CD4-positive, alpha-beta T cell treated with Interleukin-4 for 4 hours (primary cell): ENCODE measurements around the gene RXYLT1.
"Not testable (repeated sequence)": the region's sequence is repeated elsewhere in the genome, so short reads cannot be mapped to it uniquely, and the experiment has no call there.

Experiments
- DNase-seq: peaks from one replicate; pipeline ENCODE4 v3.0.0-alpha.2; 2020

Gene RXYLT1

GRCh38 chr12:63805704-63806672 is 26.3 kb downstream of the RXYLT1 start:
- DNase-seq: no peak

- DNase-seq: no peak
Observed at GRCh38 chr12:63808631-63809030, 28.9 kb downstream of the RXYLT1 start.

- no peak for DNase-seq
Observed at GRCh38 chr12:63809566-63809965, 29.9 kb downstream of the RXYLT1 start.

- DNase-seq: no peak
Observed at GRCh38 chr12:63811334-63811733, 31.6 kb downstream of the RXYLT1 start.

- DNase-seq: no peak
Observed at GRCh38 chr12:63811755-63812154, 32.0 kb downstream of the RXYLT1 start.

GRCh38 chr12:63814146-63814772 is 34.5 kb downstream of the RXYLT1 start:
- DNase-seq: no peak

GRCh38 chr12:63815482-63815852 is 35.8 kb downstream of the RXYLT1 start:
- DNase-seq: no peak

DNA sequence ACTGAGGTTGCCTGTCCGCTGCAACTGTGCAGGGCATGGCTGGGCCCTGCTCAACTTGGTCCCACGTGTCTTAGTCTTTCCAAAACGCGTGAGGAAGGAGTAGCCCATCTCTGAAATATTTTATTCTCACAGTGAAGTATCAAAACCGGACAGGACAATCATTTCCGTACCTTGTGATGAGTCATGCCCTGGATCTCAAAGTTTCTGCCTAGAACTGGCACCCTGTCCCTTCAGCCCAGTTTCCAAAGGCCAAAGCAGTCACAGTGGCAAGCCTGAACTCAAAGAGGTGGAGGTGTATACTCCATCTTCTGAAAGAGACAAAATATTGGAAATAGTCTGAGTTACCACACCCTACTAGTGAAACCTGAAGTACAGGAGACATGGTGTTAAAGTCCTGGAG is 36.3 kb downstream of the RXYLT1 start:
- DNase-seq: no peak

DNA sequence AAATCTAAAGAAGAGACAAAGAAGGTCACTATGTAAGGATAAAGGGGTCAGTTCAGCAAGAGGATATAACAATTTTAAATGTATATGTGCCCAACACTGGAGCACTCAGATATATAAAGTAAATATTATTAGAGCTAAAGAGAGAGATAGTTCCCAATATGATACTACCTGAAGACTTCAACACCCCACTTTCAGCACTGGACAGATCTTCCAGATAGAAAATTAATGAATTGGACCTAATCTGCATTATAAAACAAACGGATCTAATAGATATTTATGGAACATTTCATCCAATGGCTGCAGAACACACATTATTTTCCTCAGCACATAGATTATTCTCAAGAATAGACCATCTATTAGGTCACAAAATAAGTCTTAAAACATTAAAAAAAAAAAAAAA is 40.7 kb downstream of the RXYLT1 start:
- DNase-seq: no peak

DNA sequence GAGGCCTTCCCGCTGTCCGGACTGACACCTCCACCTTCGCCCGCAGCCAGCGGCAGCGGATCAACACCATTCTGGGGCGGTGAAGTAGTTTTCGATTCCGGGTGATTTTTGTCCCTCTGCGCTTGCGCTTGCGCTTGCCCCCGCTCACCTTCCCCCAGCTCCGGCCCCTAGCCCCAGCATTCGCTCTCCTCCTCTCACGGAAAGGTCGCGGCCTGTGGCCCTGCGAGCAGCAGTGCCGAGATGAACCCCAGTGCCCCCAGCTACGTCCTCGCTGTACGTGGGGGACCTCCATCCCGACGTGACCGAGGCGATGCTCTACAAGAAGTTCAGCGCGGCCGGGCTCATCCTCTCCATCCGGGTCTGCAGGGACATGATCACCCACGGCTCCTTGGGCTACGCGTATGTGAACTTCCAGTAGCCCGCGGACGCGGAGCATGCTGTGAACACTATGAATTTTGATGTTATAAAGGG is 42.1 kb downstream of the RXYLT1 start:
- no peak for DNase-seq

GRCh38 chr12:63822352-63822751 is 42.6 kb downstream of the RXYLT1 start:
- no peak for DNase-seq

DNA sequence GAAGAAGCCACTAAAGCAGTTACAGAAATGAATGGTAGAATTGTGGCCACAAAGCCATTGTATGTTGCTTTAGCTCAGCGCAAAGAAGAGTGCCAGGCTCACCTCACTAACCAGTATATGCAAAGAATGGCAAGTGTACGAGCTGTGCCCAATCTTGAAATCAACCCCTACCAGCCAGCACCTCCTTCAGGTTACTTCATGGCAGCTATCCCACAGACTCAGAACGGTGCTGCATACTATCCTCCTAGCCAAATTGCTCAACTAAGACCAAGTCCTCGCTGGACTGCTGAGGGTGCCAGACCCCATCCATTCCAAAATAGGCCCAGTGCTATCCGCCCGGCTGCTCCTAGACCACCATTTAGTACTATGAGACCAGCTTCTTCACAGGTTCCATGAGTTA is 43.3 kb downstream of the RXYLT1 start:
- no peak for DNase-seq

GRCh38 chr12:63826006-63826585 is 46.4 kb downstream of the RXYLT1 start:
- peak; percentile 31 for DNase-seq

DNA sequence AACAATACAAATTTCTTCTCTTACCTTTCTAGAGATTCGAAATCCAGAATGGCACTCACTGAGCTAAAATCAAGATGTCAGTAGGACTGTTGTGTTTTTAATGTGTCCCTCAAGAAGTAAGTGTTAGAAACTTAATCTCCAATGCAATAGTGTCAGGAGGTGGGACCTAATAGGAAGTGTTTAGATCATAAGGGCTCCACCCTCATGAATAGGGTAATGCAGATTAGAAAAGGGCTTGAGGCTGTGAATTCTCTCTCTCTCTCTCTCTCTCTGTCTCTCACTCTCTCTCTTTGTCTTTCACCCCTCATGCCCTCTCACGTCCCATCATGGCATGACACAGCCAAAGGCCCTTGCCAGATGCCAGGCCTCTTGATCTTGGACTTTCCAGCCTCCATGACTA is 49.2 kb downstream of the RXYLT1 start:
- no peak for DNase-seq

- DNase-seq: no peak
Observed at GRCh38 chr12:63836046-63836445, 56.3 kb downstream of the RXYLT1 start.

GRCh38 chr12:63836936-63837335 is 57.2 kb downstream of the RXYLT1 start:
- DNase-seq: no peak

DNA sequence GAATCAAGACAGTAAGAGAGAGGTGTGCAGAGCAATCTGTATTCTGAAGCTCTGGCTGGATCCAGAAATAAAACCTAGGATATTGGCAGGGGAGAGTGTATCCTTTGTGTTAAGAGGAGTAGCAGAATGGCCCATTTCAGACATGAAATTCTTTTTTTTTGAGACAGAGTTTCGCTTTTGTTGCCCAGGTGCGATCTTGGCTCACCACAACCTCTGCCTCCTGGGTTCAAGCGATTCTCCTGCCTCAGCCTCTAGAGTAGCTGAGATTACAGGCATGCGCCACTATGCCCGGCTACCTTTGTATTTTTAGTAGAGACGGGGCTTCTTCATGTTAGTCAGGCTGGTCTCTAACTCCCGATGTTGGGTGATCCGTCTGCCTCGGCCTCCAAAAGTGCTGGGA is 58.7 kb downstream of the RXYLT1 start:
- no peak for DNase-seq

- DNase-seq: no peak
Observed at GRCh38 chr12:63841011-63841410, 61.3 kb downstream of the RXYLT1 start.

DNA sequence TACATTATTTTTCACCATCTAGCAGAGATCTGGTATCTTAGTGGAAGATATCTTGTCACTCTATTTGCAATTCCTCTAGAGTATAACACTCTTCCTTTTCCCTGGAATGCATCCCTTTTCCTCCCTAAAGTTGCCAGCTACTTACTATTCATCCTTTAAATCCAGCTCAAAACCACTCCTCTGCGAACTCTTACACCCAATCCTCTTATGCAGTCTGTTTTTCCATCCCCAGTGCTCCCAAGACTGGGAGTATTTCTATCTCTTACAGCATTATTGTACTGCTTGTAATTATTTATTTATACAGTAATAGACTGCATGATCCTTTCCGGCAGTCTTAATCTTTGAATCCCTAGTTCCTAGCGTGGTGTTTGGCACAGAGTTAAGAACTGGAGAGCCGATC is 61.9 kb downstream of the RXYLT1 start:
- DNase-seq: no peak

GRCh38 chr12:63842750-63843149 is 63.0 kb downstream of the RXYLT1 start:
- DNase-seq: not testable (repeated sequence)

- no peak for DNase-seq
Observed at GRCh38 chr12:63843254-63843720, 63.6 kb downstream of the RXYLT1 start.

- DNase-seq: peak; percentile 73
Observed at GRCh38 chr12:63843721-63844390, 64.1 kb downstream of the RXYLT1 start.
